CD4-positive, alpha-beta T cell (primary cell): ENCODE data around the gene SSR3. TPM values are rescaled to one million over a fixed set of nuclear protein-coding genes. Genes with fewer than 3 reads are reported as not detected.

ENCODE experiments used
- ATAC-seq: fragments of 200-7000 bp; cut with Tn5 transposase; one replicate; pipeline ENCODE4 v1.10.0; 2022; ENCODE audit warnings: mild to moderate bottlenecking; ENCODE audit not compliant: poor library complexity
- CTCF ChIA-PET: fragments of 350-600 bp; sonication (Branson Sonifier 250); formaldehyde crosslinking; loops from one replicate; lab custom pipeline; 2021; ENCODE audit warnings: antibody characterized with exemption, inconsistent platforms; lab: Charles Lee
- POLR2A ChIA-PET: fragments of 350-600 bp; sonication (Branson Sonifier 250); formaldehyde crosslinking; loops from one replicate; lab custom pipeline; 2021; ENCODE audit warnings: antibody characterized with exemption, inconsistent platforms; lab: Charles Lee
- DNase-seq, 14 experiments: peaks; one replicate each; pipeline ENCODE4 v3.0.0-alpha.2; 2013 to 2020; ENCODE audit warnings: mixed read lengths in 2 of 14
- H3K27ac ChIP-seq, 2 donors: one replicate each; pipeline versions ENCODE4 v1.5.1 to v1.7.0; 2013; ENCODE audit warnings: low read length in 2 of 2, low read depth in 1 of 2, mild to moderate bottlenecking in 1 of 2
- H3K27me3 ChIP-seq, 2 experiments: 1 replicate in 1 of 2; 2 replicates in 1 of 2; pipeline versions ENCODE4 v1.6.1 to v1.7.0; 2013; ENCODE audit warnings: low read length in 2 of 2, control low read depth in 1 of 2, mild to moderate bottlenecking in 1 of 2, moderate library complexity in 1 of 2; ENCODE audit not compliant: insufficient read depth in 2 of 2, control insufficient read depth in 1 of 2
- H3K36me3 ChIP-seq: one replicate; pipeline ENCODE4 v1.6.1; 2013; ENCODE audit warnings: low read length, control low read depth; ENCODE audit not compliant: insufficient read depth
- H3K4me1 ChIP-seq: one replicate; pipeline ENCODE4 v1.6.1; 2013; ENCODE audit warnings: low read length, control low read depth; ENCODE audit not compliant: insufficient read depth
- H3K4me3 ChIP-seq: one replicate; pipeline ENCODE4 v1.5.1; 2013; ENCODE audit warnings: mild to moderate bottlenecking, low read length, moderate library complexity
- H3K9me3 ChIP-seq, 2 experiments: 1 replicate in 1 of 2; 2 replicates in 1 of 2; pipeline versions ENCODE4 v1.6.1 to v1.7.0; 2013; ENCODE audit warnings: low read length in 2 of 2, mild to moderate bottlenecking in 2 of 2, control low read depth in 1 of 2, moderate library complexity in 1 of 2; ENCODE audit not compliant: control insufficient read depth in 1 of 2, insufficient read depth in 1 of 2
- H3K27ac Mint-ChIP-seq: one replicate; pipeline ENCODE4 v1.8.0; 2020; ENCODE audit warnings: mixed read lengths
- H3K27me3 Mint-ChIP-seq: one replicate; pipeline ENCODE4 v1.8.0; 2021; ENCODE audit warnings: mixed read lengths
- H3K36me3 Mint-ChIP-seq: one replicate; pipeline ENCODE4 v1.8.0; 2021; ENCODE audit warnings: low read depth, mixed read lengths
- H3K4me1 Mint-ChIP-seq: one replicate; pipeline ENCODE4 v1.8.0; 2021; ENCODE audit warnings: low read depth, mixed read lengths
- H3K4me3 Mint-ChIP-seq: one replicate; pipeline ENCODE4 v1.8.0; 2020; ENCODE audit warnings: mild to moderate bottlenecking, mixed read lengths
- H3K9me3 Mint-ChIP-seq: one replicate; pipeline ENCODE4 v1.8.0; 2020; ENCODE audit warnings: mixed read lengths
- intact Hi-C, 2 experiments: fragments of 100-400 bp; cut with DNase I in 1 of 2; cut with micrococcal nuclease in 1 of 2; formaldehyde crosslinking; loops; one replicate each; pipeline versions ENCODE4 v1.15.1 to v1.9.0; 2023 to 2025; cut with DNase I, micrococcal nuclease
- total RNA-seq, 174 experiments: library from RNA in 2 of 174; stranded (reverse) in 2 of 174; gene quantifications; one replicate each; pipeline ENCODE4 v1.2.3 and lab custom pipeline; 2021 to 2026
- TF ChIP-seq, protein P1 (sequence below): fragments of 200-600 bp; IDR thresholded peaks from one replicate; pipeline ENCODE4 v1.8.0; 2022; ENCODE audit warnings: antibody characterized with exemption, mild to moderate bottlenecking

SSR3 gene
- total RNA-seq, 2 experiments from 2014 or later: 78.8 to 79.5 TPM

DNA sequence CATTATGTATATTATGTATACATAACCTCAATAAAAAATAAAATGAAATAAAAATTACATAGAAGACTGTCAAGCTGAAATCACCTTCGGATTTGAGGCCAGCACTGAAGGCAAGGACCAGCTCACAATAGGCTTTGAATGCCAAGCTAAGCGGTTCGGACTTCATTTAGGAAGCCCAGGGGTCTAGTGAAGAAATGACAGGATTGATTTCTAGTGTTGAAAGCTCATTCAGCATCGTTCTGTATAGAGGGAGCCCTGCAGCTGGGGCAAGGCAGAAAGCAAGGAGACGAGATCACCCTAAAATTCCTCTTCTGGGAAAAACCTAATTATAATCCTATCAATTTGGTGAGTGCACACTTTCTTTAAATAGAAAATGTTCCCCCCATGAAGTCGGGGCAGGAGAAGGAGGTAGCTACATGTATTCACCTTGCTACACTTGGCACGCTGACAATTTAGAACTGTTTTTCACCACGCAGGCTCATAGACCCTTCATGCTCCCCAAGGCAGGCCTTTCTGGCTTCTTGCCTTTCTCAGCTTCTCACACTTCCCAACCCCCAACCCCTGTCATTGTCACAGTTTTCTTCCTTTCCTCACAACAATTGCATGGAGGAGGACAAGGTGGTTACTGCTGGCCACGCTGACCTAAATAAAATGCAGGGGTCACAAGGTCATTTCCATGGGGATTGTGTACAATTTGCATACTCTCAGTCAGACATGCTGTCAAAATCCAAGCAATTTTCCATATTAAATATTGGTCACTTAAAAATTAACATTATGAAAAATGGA lies 44.4 kb upstream of the SSR3 start:
- Mint-ChIP-seq H3K4me1 (peaks cover 10% of the 10 kb centered on the region), H3K36me3 (no peaks in the 10 kb centered on the region), H3K27ac (no peak overlapping the region), H3K27me3 (peaks cover 17% of the 10 kb centered on the region), H3K4me3 (no peak overlapping the region), H3K9me3 (no peaks in the 10 kb centered on the region)
- ChIA-PET CTCF (no interaction called here), POLR2A (no interaction called here)
- intact Hi-C loops: no loop called here
- Histone ChIP-seq H3K27ac (no peak overlapping the region), H3K36me3 (no peaks in the 10 kb centered on the region), H3K4me3 (no peak overlapping the region), H3K9me3 (no peaks in the 10 kb centered on the region), H3K4me1 (no peaks in the 10 kb centered on the region), H3K27me3 (no peaks in the 10 kb centered on the region)
- DNase-seq: no peak
- TF ChIP-seq, protein P1, sequence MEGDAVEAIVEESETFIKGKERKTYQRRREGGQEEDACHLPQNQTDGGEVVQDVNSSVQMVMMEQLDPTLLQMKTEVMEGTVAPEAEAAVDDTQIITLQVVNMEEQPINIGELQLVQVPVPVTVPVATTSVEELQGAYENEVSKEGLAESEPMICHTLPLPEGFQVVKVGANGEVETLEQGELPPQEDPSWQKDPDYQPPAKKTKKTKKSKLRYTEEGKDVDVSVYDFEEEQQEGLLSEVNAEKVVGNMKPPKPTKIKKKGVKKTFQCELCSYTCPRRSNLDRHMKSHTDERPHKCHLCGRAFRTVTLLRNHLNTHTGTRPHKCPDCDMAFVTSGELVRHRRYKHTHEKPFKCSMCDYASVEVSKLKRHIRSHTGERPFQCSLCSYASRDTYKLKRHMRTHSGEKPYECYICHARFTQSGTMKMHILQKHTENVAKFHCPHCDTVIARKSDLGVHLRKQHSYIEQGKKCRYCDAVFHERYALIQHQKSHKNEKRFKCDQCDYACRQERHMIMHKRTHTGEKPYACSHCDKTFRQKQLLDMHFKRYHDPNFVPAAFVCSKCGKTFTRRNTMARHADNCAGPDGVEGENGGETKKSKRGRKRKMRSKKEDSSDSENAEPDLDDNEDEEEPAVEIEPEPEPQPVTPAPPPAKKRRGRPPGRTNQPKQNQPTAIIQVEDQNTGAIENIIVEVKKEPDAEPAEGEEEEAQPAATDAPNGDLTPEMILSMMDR: no peak
- ATAC-seq: no peak

DNA sequence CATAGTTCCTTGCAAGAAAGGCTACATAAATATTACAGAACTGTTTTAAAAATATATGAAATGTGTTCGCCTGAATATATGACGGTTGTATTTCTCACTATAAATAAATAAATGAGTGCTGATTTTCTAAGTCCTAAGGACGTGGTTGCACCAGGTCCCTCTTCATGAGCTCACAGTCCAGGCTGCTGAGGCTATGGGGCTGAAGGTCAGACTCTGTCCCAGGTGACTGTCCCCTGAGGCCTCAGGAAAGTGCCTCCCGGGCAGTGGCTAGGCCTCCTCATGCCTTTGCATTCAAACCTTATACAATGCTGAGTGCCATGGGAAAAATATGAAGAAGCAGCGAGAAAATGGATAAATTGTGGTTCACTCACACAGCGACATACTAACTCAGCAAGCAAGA lies 43.5 kb upstream of the SSR3 start:
- CTCF ChIA-PET: interaction anchor here (1.0 kb wide), 1 partner anchor 15 kb away, joined by 3 read pairs; no protein-coding TSS in a partner anchor
- POLR2A ChIA-PET: no interaction called here
- no peak overlapping the region for H3K4me3 ChIP-seq

DNA sequence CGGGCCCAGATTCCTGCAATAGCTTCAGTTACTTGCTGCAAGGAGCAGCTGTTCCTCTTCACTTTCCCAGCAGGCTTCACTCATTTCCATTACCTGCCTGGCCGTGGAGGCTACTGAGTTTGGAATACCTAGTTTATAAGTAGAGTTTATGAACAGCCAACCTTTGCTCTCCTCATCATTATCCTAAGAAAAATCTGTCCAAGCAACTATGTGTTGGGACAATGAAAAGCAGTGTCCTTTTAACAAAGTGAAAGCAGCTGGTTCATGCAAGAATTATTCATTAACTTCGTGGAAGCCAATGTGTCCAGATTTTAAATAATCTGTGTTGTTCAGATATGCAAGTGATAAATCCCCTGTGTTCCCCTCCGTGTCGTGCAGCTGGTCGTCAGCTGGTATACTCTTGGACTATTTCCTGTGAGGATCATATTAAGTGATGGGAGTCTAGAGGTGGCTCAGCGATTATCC lies 39.3 kb upstream of the SSR3 start:
- no peak for DNase-seq
- no peak overlapping the region for H3K4me3 ChIP-seq
- no peak for ATAC-seq
- H3K4me1 Mint-ChIP-seq: no peaks in the 10 kb centered on the region
- TF ChIP-seq, protein P1: no peak
- no peaks in the 10 kb centered on the region for H3K4me1 ChIP-seq
- CTCF ChIA-PET: no interaction called here
- no peaks in the 10 kb centered on the region for H3K36me3 ChIP-seq
- no peaks in the 10 kb centered on the region for H3K27me3 ChIP-seq
- H3K4me3 Mint-ChIP-seq: no peak overlapping the region
- POLR2A ChIA-PET: no interaction called here
- H3K27me3 Mint-ChIP-seq: peaks cover 18% of the 10 kb centered on the region
- no peak overlapping the region for H3K27ac ChIP-seq
- H3K27ac Mint-ChIP-seq: no peak overlapping the region
- peaks cover 4% of the 10 kb centered on the region for H3K9me3 Mint-ChIP-seq
- no peaks in the 10 kb centered on the region for H3K9me3 ChIP-seq
- intact Hi-C loops: no loop called here
- H3K36me3 Mint-ChIP-seq: no peaks in the 10 kb centered on the region

More for the DNA sequence above, 43.5 kb upstream of the SSR3 start:
- Mint-ChIP-seq H3K27ac (no peak overlapping the region), H3K36me3 (no peaks in the 10 kb centered on the region), H3K9me3 (no peaks in the 10 kb centered on the region), H3K4me1 (peaks cover 10% of the 10 kb centered on the region), H3K27me3 (peaks cover 18% of the 10 kb centered on the region), H3K4me3 (no peak overlapping the region)
- H3K27ac ChIP-seq: no peak overlapping the region
- intact Hi-C loops: no loop called here
- TF ChIP-seq, protein P1: no peak
- ATAC-seq: no peak
- no peaks in the 10 kb centered on the region for H3K9me3 ChIP-seq
- no peak for DNase-seq
- H3K36me3 ChIP-seq: no peaks in the 10 kb centered on the region
- no peaks in the 10 kb centered on the region for H3K4me1 ChIP-seq
- H3K27me3 ChIP-seq: no peaks in the 10 kb centered on the region
